PC-3 (cell line): ENCODE results near the gene POLR2B. TPM values are rescaled to one million over a fixed set of nuclear protein-coding genes. Genes with fewer than 3 reads are reported as not detected.

Experiments used
- ATAC-seq: fragments of 200-7000 bp; cut with Tn5 transposase; 2 replicates; pipeline ENCODE4 v1.9.1; 2020; ENCODE audit warnings: mild to moderate bottlenecking, moderate library complexity
- BruUV-seq: library from RNA; stranded (reverse); fragments of 400-500 nt; replicated peaks from 2 replicates; lab custom pipeline; 2021; lab: Mats Ljungman, UMichigan
- CTCF ChIA-PET: fragments of 300-600 bp; sonication (Branson Sonifier 250); formaldehyde crosslinking; loops from one replicate; lab custom pipeline; 2022; ENCODE audit warnings: antibody characterized with exemption; lab: Charles Lee
- POLR2A ChIA-PET: fragments of 300-600 bp; sonication (Branson Sonifier 250); formaldehyde crosslinking; loops from one replicate; lab custom pipeline; 2022; ENCODE audit warnings: antibody characterized with exemption; ENCODE audit not compliant: unreplicated experiment; lab: Charles Lee
- DNase-seq: peaks from one replicate; pipeline ENCODE4 v3.0.0-alpha.2; 2015
- H2AFZ ChIP-seq: fragments of 300-600 bp; sonication (generic); 2 replicates; pipeline ENCODE4 v1.6.0; 2016; ENCODE audit warnings: antibody characterized with exemption, low read length
- H3F3A ChIP-seq: fragments of 300-600 bp; sonication (generic); one replicate; pipeline ENCODE4 v1.6.0; 2017; ENCODE audit warnings: antibody characterized with exemption, low read length, control low read depth, mild to moderate bottlenecking; ENCODE audit not compliant: unreplicated experiment
- H3K27ac ChIP-seq: fragments of 300-600 bp; sonication (generic); 2 replicates; pipeline ENCODE4 v1.5.1; 2016; ENCODE audit warnings: mild to moderate bottlenecking, low read length
- H3K27me3 ChIP-seq: fragments of 300-600 bp; sonication (generic); 2 replicates; pipeline ENCODE4 v1.6.1; 2016; ENCODE audit warnings: low read length, mixed read lengths
- H3K36me3 ChIP-seq: fragments of 300-600 bp; sonication (generic); 2 replicates; pipeline ENCODE4 v1.6.1; 2016; ENCODE audit warnings: low read depth, mixed run types, low read length, mixed read lengths
- H3K4me1 ChIP-seq: fragments of 300-600 bp; sonication (generic); 2 replicates; pipeline ENCODE4 v1.5.1; 2016; ENCODE audit warnings: low read length; ENCODE audit not compliant: insufficient read depth
- H3K4me2 ChIP-seq: fragments of 300-600 bp; sonication (generic); 2 replicates; pipeline ENCODE4 v1.6.0; 2016; ENCODE audit warnings: low read length
- H3K4me3 ChIP-seq: fragments of 300-600 bp; sonication (generic); 2 replicates; pipeline ENCODE4 v1.5.1; 2016; ENCODE audit warnings: mild to moderate bottlenecking, low read length, mixed read lengths
- H3K79me2 ChIP-seq: fragments of 300-600 bp; sonication (generic); 2 replicates; pipeline ENCODE4 v1.6.1; 2017; ENCODE audit warnings: low read length, mixed read lengths
- H3K9ac ChIP-seq: fragments of 300-600 bp; sonication (generic); 2 replicates; pipeline ENCODE4 v1.6.0; 2016; ENCODE audit warnings: mild to moderate bottlenecking, low read length
- H3K9me2 ChIP-seq: fragments of 300-600 bp; sonication (generic); replicated peaks from 2 replicates; pipeline ENCODE4 v1.6.1; 2016; ENCODE audit warnings: mixed run types, low read length, mixed read lengths
- H3K9me3 ChIP-seq: fragments of 300-600 bp; sonication (generic); 2 replicates; pipeline ENCODE4 v1.6.1; 2016; ENCODE audit warnings: low read length, mixed read lengths
- H4K20me1 ChIP-seq: fragments of 300-600 bp; sonication (generic); 2 replicates; pipeline ENCODE4 v1.6.1; 2016; ENCODE audit warnings: low read length, mixed read lengths
- EZH2 ChIP-seq: fragments of 300-600 bp; sonication (generic); IDR thresholded peaks from one replicate; pipeline ENCODE4 v1.6.1; 2017; ENCODE audit warnings: antibody characterized with exemption, mild to moderate bottlenecking, low read length; ENCODE audit not compliant: unreplicated experiment
- EZH2phosphoT487 ChIP-seq: fragments of 300-600 bp; sonication (generic); IDR thresholded peaks from 2 replicates; pipeline ENCODE4 v1.6.1; 2018; ENCODE audit warnings: mild to moderate bottlenecking, antibody characterized with exemption, low read length, borderline replicate concordance
- intact Hi-C: fragments of 100-400 bp; cut with micrococcal nuclease; formaldehyde crosslinking; loops from 2 replicates; pipeline ENCODE4 v1.9.0; 2023
- total RNA-seq: library from RNA; depleted of rRNA; stranded (reverse); fragments of >200 nt; gene quantifications from 2 replicates; pipeline ENCODE4 v1.2.3, GENCODE V29; 2014
- TF ChIP-seq, protein P1 (sequence below): fragments of 300-600 bp; sonication (generic); conservative IDR thresholded peaks from 2 replicates; pipeline ENCODE4 v1.5.1; 2017; ENCODE audit warnings: antibody characterized with exemption, low read depth, mild to moderate bottlenecking, low read length

The POLR2B gene
- total RNA-seq, 1 experiment from 2014 or later = 190 TPM

DNA sequence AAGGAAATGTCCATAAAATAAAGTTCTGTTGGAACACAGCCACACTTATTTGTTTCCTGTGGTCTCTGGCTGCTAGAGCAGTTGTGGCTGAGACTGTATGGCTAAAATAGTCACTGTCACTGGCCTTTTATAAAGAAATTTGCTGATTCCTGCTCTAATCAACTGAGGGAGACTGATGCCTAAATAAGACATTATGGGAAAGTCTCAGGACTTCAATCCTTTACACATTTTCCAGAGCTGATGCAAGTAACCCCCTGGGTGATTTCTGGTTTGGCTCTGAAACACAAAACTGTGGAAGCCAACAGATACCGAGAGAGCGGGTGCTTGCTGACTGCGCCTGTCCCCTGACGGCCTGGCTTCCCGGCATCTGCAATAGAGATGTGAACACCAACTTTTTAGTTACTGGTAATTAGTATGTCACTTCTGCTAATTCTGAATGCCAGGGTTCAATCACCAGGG lies 64.0 kb downstream of the POLR2B start:
- TF ChIP-seq, protein P1, sequence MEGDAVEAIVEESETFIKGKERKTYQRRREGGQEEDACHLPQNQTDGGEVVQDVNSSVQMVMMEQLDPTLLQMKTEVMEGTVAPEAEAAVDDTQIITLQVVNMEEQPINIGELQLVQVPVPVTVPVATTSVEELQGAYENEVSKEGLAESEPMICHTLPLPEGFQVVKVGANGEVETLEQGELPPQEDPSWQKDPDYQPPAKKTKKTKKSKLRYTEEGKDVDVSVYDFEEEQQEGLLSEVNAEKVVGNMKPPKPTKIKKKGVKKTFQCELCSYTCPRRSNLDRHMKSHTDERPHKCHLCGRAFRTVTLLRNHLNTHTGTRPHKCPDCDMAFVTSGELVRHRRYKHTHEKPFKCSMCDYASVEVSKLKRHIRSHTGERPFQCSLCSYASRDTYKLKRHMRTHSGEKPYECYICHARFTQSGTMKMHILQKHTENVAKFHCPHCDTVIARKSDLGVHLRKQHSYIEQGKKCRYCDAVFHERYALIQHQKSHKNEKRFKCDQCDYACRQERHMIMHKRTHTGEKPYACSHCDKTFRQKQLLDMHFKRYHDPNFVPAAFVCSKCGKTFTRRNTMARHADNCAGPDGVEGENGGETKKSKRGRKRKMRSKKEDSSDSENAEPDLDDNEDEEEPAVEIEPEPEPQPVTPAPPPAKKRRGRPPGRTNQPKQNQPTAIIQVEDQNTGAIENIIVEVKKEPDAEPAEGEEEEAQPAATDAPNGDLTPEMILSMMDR = no peak
- TF ChIP-seq EZH2phosphoT487 = no peak
- TF ChIP-seq EZH2 = no peak
- intact Hi-C loops = no loop called here
- Histone ChIP-seq H3F3A (no peaks in the 10 kb centered on the region), H3K36me3 (no peaks in the 10 kb centered on the region), H3K27me3 (no peaks in the 10 kb centered on the region), H3K27ac (no peak overlapping the region), H2AFZ (no peak overlapping the region), H3K4me2 (no peak overlapping the region), H3K9me3 (0 out of 2 replicates have a peak, but pooled peaks cover 5% of the 10 kb centered on the region), H3K4me3 (no peak overlapping the region), H3K79me2 (no peaks in the 10 kb centered on the region), H3K9me2 (no peaks in the 10 kb centered on the region), H4K20me1 (no peaks in the 10 kb centered on the region), H3K4me1 (peaks cover 8% of the 10 kb centered on the region; the same call in 1 of the 2 replicates), H3K9ac (no peak overlapping the region)
- ChIA-PET POLR2A (no interaction called here), CTCF (no interaction called here)
- ATAC-seq (no peak), DNase-seq (no peak)
- no TSS peak for BruUV-seq

DNA sequence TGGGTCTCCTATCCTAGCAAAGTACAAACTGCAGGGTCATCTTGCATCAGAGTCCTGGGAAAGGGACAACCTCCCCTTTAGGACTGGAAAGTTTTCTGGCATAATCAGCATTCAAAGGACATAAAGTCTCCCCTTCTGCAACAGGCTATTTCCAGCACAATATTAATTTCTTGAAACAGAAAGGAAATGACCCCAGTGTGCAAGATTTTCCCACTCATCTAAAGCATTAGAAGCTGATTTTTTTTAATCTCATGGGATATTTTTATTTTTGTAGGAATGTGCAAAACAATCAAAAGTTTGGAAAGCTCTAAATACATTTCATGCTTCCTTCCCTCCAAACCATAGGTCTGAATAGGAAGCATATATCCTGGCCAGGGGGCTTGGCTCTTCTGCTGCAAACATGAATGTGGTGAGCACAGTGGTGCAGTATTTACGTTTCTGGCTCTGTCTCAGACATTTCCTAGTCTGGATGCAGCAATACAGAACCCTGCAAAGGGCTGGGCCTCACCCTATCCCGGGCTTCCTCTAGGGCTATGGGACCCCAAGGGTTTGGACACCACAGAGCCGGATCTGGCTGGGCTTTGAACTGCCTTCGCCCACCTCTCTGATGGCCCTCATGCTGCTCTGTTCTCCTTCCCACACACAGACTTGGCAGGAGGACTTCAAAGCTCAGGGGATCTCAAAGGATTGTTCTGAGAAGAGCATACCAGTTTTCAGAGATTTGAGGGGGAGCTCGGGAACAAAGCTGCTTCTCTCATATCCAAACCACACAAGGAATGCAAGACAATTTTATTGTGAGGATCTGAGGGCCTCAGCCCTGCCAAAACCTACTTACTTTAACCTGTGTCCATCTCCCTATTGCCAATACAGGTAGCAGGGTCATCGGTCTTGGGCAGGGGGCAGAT lies 64.9 kb downstream of the POLR2B start:
- no TSS peak for BruUV-seq
- Histone ChIP-seq H3K9ac (no peak overlapping the region), H3K36me3 (no peaks in the 10 kb centered on the region), H3K4me2 (no peak overlapping the region), H3K27ac (no peak overlapping the region), H2AFZ (no peak overlapping the region), H3K4me1 (peaks cover 11% of the 10 kb centered on the region), H3K27me3 (no peaks in the 10 kb centered on the region), H4K20me1 (no peaks in the 10 kb centered on the region), H3K9me2 (no peaks in the 10 kb centered on the region), H3F3A (no peaks in the 10 kb centered on the region), H3K9me3 (0 out of 2 replicates have a peak, but pooled peaks cover 5% of the 10 kb centered on the region), H3K79me2 (no peaks in the 10 kb centered on the region), H3K4me3 (no peak overlapping the region)
- ATAC-seq (no peak), DNase-seq (no peak)
- POLR2A ChIA-PET = no interaction called here
- CTCF ChIA-PET = no interaction called here
- TF ChIP-seq, protein P1 = no peak
- TF ChIP-seq EZH2 = no peak
- TF ChIP-seq EZH2phosphoT487 = no peak
- intact Hi-C loops = no loop called here

DNA sequence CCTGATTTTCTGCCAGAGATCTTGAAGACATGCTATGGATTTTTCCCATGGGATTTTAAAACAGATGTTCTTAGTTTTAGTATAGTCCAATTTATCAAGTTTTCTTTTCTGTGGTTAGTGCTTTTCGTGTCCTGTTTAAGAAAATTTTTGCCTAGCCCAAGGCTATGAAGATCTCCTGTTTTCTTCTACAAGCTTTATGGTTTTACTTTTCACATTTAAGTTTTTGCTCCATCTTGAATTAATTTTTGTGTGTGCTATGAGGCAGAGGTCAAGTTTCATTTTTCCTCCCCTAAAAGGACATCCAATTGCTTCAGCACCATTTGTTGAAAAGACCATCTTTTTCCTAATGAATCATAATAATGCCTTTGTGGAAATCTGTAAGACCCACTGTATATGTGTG lies 65.6 kb downstream of the POLR2B start:
- Histone ChIP-seq H3K9me3 (0 out of 2 replicates have a peak, but pooled peaks cover 5% of the 10 kb centered on the region), H3F3A (no peaks in the 10 kb centered on the region), H3K79me2 (no peaks in the 10 kb centered on the region), H3K36me3 (no peaks in the 10 kb centered on the region), H3K4me3 (no peak overlapping the region), H3K9ac (no peak overlapping the region), H3K4me2 (no peak overlapping the region), H3K27me3 (no peaks in the 10 kb centered on the region), H3K4me1 (peaks cover 18% of the 10 kb centered on the region), H4K20me1 (no peaks in the 10 kb centered on the region), H3K9me2 (no peaks in the 10 kb centered on the region), H2AFZ (no peak overlapping the region), H3K27ac (no peak overlapping the region)
- CTCF ChIA-PET = no interaction called here
- POLR2A ChIA-PET = no interaction called here
- no TSS peak for BruUV-seq
- ATAC-seq (no peak), DNase-seq (no peak)
- TF ChIP-seq, protein P1 = no peak
- TF ChIP-seq EZH2phosphoT487 (no peak), EZH2 (no peak)
- intact Hi-C loops = no loop called here
